Motor neuron (in vitro differentiated cells): ENCODE data around the gene OR2B2. TPM values are rescaled to one million over a fixed set of nuclear protein-coding genes. Genes with fewer than 3 reads are reported as not detected.

Source experiments
- ATAC-seq, 8 experiments: fragments of 200-7000 bp; cut with Tn5 transposase; replicated peaks in 6 of 8; 2 replicates each; pipeline ENCODE4 v1.8.0; 2021; ENCODE audit warnings: mild to moderate bottlenecking in 8 of 8, moderate library complexity in 8 of 8
- H3K27ac ChIP-seq, 2 donors: fragments of 250-450 bp; sonication (Bioruptor Pico); 2 replicates each; pipeline ENCODE4 v1.9.0; 2021; ENCODE audit warnings: antibody characterized with exemption in 2 of 2, mild to moderate bottlenecking in 2 of 2, moderate library complexity in 1 of 2
- H3K4me1 ChIP-seq, 2 donors: fragments of 250-450 bp; sonication (Bioruptor Pico); replicated peaks in 1 of 2; 2 replicates each; pipeline ENCODE4 v1.6.1; 2021; ENCODE audit warnings: antibody characterized with exemption in 2 of 2, mild to moderate bottlenecking in 2 of 2, moderate library complexity in 1 of 2
- H3K4me3 ChIP-seq, 5 donors: fragments of 250-450 bp; sonication (Bioruptor Pico); 2 replicates each; pipeline ENCODE4 v1.9.0; 2021; ENCODE audit warnings: antibody characterized with exemption in 5 of 5, mild to moderate bottlenecking in 5 of 5, moderate library complexity in 4 of 5
- WGBS, 10 experiments: fragments of 450-650 bp; shearing (Covaris generic); methylation state at CpG; one replicate each; pipeline ENCODE4 v1.0.0; 2022; 5-methylcytosine and 5-hydroxymethylcytosine counted together
- in situ Hi-C, 9 experiments: fragments of 400-800 bp; cut with MboI; loops; one replicate each; pipeline ENCODE4 v1.15.0; 2021; ENCODE audit warnings: low sequenced_read_pairs in 9 of 9, low pct_unique_long_range_greater_than_20kb in 2 of 9; ENCODE audit not compliant: unreplicated experiment in 9 of 9
- total RNA-seq, 8 experiments: library from RNA; unstranded; fragments of 300-600 nt; gene quantifications; 2 replicates each; pipeline versions ENCODE4 v1.2.3 to v1.2.4, GENCODE V29; 2022

The OR2B2 gene
- total RNA-seq, 8 experiments from 2014 or later: 0.17 to 0.76 (median 0.36) TPM; not detected in 4

- Histone ChIP-seq H3K4me3 (peak overlapping the region; percentile 54 to 95 (median 75)), H3K27ac (no peak overlapping the region), H3K4me1 (peaks cover 18 to 19% of the 10 kb centered on the region in 2 donors)
- ATAC-seq: no peak
- in situ Hi-C loops: loop anchor here in 7 of 9 experiments (10.0 to 25.0 kb wide), 5 partner anchors 77 to 754 kb away; a partner anchor contains a TSS
- 2 to 61% (median 11%) methylated on average over 3 to 7 of the region's 7 CpGs for WGBS, 10 experiments
Measured at GRCh38 chr6:27891320-27891875, 20.8 kb downstream of the OR2B2 start.

DNA sequence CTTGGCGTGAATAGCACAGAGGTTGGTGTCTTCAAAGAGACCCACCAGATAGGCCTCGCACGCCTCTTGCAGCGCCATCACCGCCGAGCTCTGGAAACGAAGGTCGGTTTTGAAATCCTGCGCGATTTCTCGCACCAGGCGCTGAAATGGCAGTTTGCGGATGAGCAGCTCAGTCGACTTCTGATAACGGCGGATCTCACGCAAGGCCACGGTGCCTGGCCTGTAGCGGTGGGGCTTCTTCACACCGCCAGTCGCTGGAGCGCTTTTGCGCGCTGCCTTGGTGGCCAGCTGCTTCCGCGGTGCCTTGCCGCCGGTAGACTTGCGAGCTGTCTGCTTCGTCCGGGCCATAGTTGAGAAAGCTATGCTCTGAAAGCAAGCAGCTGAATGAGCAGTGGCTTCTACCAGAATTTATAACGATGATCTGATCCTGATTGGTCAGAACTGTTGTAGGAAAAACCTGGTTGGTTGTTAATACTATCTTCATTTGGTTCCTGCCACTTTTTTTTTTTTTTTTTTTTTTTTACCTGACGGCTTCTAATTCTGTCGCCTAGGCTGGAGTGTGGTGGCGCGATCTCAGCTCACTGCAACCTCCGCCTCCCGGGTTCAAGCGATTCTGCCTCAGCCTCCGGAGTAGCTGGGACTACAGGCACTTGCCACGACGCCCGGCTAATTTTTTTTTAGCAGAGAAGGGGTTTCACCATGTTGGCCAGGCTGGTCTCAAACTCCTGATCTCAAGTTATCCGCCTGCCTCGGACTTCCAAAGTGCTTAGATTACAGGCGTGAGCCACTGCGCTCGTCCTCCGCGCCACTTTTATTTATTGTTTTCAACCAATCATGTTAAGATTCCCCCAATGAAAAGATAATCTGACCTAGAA is 21.5 kb downstream of the OR2B2 start:
- ATAC-seq: peak; percentile 8 to 71 (median 64)
- peaks cover 18 to 19% of the 10 kb centered on the region in 2 donors for H3K4me1 ChIP-seq
- peak overlapping the region; percentile 54 to 95 (median 75) for H3K4me3 ChIP-seq
- in situ Hi-C loops: loop anchor here in 7 of 9 experiments (10.0 to 25.0 kb wide), 5 partner anchors 76 to 753 kb away; a partner anchor contains a TSS
- 0 to 11% (median 1%) methylated on average over 2 to 32 of the region's 50 CpGs; no CpG with 5 or more reads in 1 of the 10 experiments for WGBS, 10 experiments
- H3K27ac ChIP-seq: peak overlapping the region; percentile 51 to 64

GRCh38 chr6:27889628-27890444 is 22.4 kb downstream of the OR2B2 start:
- no peak for ATAC-seq
- in situ Hi-C loops: loop anchor here in 7 of 9 experiments (10.0 to 25.0 kb wide), 5 partner anchors 75 to 753 kb away; a partner anchor contains a TSS
- 0 to 29% (median 5%) methylated on average over 1 to 18 of the region's 19 CpGs for WGBS, 10 experiments
- peaks cover 18 to 19% of the 10 kb centered on the region in 2 donors for H3K4me1 ChIP-seq
- H3K27ac ChIP-seq: peak overlapping the region; percentile 51 to 64
- H3K4me3 ChIP-seq: peak overlapping the region; percentile 54 to 95 (median 75)

DNA sequence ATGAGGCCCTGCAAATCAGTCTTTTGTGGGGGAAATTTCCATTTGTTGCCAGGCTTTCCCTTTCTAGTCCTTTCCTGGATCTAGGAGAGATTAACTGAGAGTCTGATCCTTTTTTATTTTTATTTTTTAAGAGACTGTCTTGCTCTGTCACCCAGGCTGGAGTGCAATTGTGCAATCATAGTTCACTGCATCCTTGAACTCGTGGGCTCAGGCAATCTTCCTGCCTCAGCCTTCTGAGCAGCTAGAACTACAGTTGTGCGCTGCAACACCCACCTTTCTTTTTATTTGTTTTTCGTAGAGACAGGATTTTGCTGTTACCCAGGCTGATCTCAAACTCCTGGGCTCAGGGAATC is 22.9 kb downstream of the OR2B2 start:
- ATAC-seq: no peak
- Histone ChIP-seq H3K4me1 (peaks cover 18 to 19% of the 10 kb centered on the region in 2 donors), H3K4me3 (peak overlapping the region; percentile 54 to 95 (median 75)), H3K27ac (peak overlapping the region; percentile 31 to 64)
- 10 to 100% (median 34%) methylated on average over 1 to 3 of the region's 3 CpGs for WGBS, 10 experiments
- in situ Hi-C loops: loop anchor here in 4 of 9 experiments (25.0 kb wide), 2 partner anchors 727 to 752 kb away; a partner anchor contains a TSS

- no peak overlapping the region for H3K27ac ChIP-seq
- no peak overlapping the region for H3K4me3 ChIP-seq
- no peak for ATAC-seq
- 0 to 100% (median 47%) methylated on average over 1 to 2 of the region's 2 CpGs; no CpG with 5 or more reads in 2 of the 10 experiments for WGBS, 10 experiments
- in situ Hi-C loops: loop anchor here in 4 of 9 experiments (25.0 kb wide), 2 partner anchors 726 to 751 kb away; a partner anchor contains a TSS
- peaks cover 18 to 19% of the 10 kb centered on the region in 2 donors for H3K4me1 ChIP-seq
Measured at GRCh38 chr6:27888566-27888965, 23.6 kb downstream of the OR2B2 start.

- Histone ChIP-seq H3K4me1 (peaks cover 15 to 18% of the 10 kb centered on the region in 2 donors), H3K4me3 (no peak overlapping the region), H3K27ac (no peak overlapping the region)
- whole genome bisulfite sequencing, 10 experiments: 37 to 100% (median 84%) methylated on average over 1 to 3 of the region's 3 CpGs; no CpG with 5 or more reads in 1 of the 10 experiments
- ATAC-seq: no peak
- in situ Hi-C loops: loop anchor here in 4 of 9 experiments (25.0 kb wide), 2 partner anchors 724 to 749 kb away; a partner anchor contains a TSS
Measured at GRCh38 chr6:27886073-27886472, 26.1 kb downstream of the OR2B2 start.

- WGBS, 10 experiments: 44 to 100% (median 86%) methylated on average over 1 of the region's 1 CpG; no CpG with 5 or more reads in 4 of the 10 experiments
Measured at GRCh38 chr6:27883136-27883535, 29.1 kb downstream of the OR2B2 start.

DNA sequence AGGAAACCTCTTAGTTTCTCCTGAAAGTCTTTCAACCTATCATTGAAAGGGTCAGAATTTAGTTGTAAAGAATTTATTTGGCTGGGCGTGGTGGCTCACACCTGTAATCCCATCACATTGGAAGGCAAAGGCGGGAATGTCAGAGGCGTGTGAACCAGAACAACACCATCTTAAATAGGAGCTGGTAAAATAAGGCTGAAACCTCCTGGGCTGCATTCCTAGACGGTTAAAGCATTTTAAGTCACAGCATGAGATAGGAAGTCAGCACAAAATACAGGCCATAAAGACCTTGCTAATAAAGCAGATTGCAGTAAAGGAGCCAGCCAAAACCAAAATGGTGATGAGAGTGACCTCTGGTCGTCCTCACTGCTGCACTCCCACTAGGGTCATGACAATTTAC is 29.6 kb downstream of the OR2B2 start:
- Histone ChIP-seq H3K4me3 (no peak overlapping the region), H3K27ac (no peak overlapping the region), H3K4me1 (no peaks in the 10 kb centered on the region)
- 30 to 83% (median 60%) methylated on average over 1 to 5 of the region's 5 CpGs; no CpG with 5 or more reads in 3 of the 10 experiments for WGBS, 10 experiments
- in situ Hi-C loops: loop anchor here in 4 of 9 experiments (25.0 kb wide), 2 partner anchors 720 to 745 kb away; a partner anchor contains a TSS
- ATAC-seq: no peak

More at GRCh38 chr6:27883136-27883535, 29.1 kb downstream of the OR2B2 start:
- peaks cover 0 to 2% of the 10 kb centered on the region in 2 donors for H3K4me1 ChIP-seq
- H3K27ac ChIP-seq: no peak overlapping the region
- H3K4me3 ChIP-seq: no peak overlapping the region
- in situ Hi-C loops: loop anchor here in 4 of 9 experiments (25.0 kb wide), 2 partner anchors 721 to 746 kb away; a partner anchor contains a TSS
- ATAC-seq: no peak

GRCh38 chr6:27879837-27880236 is 32.4 kb downstream of the OR2B2 start:
- H3K4me1 ChIP-seq: no peaks in the 10 kb centered on the region
- in situ Hi-C loops: loop anchor here in 4 of 9 experiments (25.0 kb wide), 2 partner anchors 718 to 743 kb away; a partner anchor contains a TSS
- 71 to 97% (median 83%) methylated on average over 1 to 5 of the region's 5 CpGs; no CpG with 5 or more reads in 5 of the 10 experiments for WGBS, 10 experiments
- no peak overlapping the region for H3K4me3 ChIP-seq
- H3K27ac ChIP-seq: no peak overlapping the region
- ATAC-seq: peak in 2 of 8 experiments; percentile 40 to 56

- WGBS, 10 experiments: 73 to 100% (median 99%) methylated on average over 1 to 8 of the region's 8 CpGs
- in situ Hi-C loops: loop anchor here in 1 of 9 experiments (25.0 kb wide), 1 partner anchor 1837 kb away; a partner anchor contains a TSS
- H3K4me3 ChIP-seq: peak overlapping the region in 1 of 5 donors; percentile 6
- ATAC-seq: no peak
- H3K27ac ChIP-seq: peak overlapping the region in 1 of 2 donors; percentile 56
- H3K4me1 ChIP-seq: peaks cover 4 to 5% of the 10 kb centered on the region in 2 donors
Measured at GRCh38 chr6:27874016-27874415, 38.2 kb downstream of the OR2B2 start.

DNA sequence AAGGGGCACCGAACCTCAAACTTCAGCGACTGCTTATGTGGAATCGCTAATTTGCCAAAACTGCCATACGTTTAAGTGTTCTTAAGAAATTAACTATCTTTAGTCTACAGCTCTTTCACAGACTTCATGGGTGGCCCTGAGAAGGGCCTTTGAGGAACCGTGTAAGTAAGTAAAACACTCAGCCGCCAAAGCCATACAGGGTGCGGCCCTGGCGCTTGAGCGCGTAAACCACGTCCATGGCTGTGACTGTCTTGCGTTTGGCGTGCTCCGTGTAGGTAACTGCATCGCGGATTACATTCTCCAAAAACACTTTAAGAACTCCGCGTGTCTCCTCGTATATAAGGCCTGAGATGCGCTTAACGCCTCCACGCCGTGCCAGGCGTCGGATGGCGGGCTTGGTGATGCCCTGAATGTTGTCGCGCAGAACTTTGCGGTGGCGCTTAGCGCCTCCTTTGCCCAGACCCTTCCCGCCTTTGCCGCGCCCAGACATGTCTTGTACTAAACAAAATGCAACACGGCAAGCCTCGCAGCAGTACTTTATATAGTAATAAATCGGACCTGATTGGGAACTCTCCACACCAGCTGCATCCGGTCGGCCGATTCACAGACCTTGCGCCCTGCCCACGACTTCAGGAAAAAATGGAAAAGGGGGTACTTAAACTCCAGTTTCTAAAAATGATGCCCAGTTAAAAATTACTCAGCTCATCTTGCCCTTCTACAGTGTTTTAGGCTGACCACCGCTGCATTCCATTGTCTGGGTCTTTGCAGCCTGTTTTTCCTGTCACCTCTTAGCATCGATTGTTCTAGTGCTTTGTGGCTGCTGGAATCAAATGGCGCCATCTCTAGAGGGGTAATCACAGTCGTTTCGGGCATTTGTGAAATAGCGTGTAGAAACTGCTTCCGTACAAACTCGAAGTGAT is 38.9 kb downstream of the OR2B2 start:
- ATAC-seq: peak; percentile 2 to 49 (median 33)
- Histone ChIP-seq H3K4me3 (peak overlapping the region; percentile 23 to 84 (median 49)), H3K27ac (peak overlapping the region; percentile 44 to 56), H3K4me1 (peaks cover 4 to 5% of the 10 kb centered on the region in 2 donors)
- in situ Hi-C loops: loop anchor here in 1 of 9 experiments (25.0 kb wide), 1 partner anchor 1836 kb away; a partner anchor contains a TSS
- 1 to 76% (median 40%) methylated on average over 1 to 49 of the region's 50 CpGs for WGBS, 10 experiments
